Gastroesophageal sphincter (tissue), 3 donors: ENCODE results near the gene ZBED4.

Experiments
- EP300 ChIP-seq: sonication (generic); formaldehyde crosslinking; IDR thresholded peaks from one replicate; pipeline ENCODE4 v1.6.1; 2017; ENCODE audit warnings: antibody characterized with exemption, mild to moderate bottlenecking
- TF ChIP-seq, protein P1 (sequence below), 4 experiments: fragments of 200-600 bp in 2 of 4; fragments of 450-650 bp in 2 of 4; sonication (generic) in 1 of 4; IDR thresholded peaks; one replicate each; pipeline ENCODE4 v1.5.1; 2017 to 2019; ENCODE audit warnings: antibody characterized with exemption in 4 of 4, mild to moderate bottlenecking in 2 of 4, moderate library complexity in 2 of 4

DNA sequence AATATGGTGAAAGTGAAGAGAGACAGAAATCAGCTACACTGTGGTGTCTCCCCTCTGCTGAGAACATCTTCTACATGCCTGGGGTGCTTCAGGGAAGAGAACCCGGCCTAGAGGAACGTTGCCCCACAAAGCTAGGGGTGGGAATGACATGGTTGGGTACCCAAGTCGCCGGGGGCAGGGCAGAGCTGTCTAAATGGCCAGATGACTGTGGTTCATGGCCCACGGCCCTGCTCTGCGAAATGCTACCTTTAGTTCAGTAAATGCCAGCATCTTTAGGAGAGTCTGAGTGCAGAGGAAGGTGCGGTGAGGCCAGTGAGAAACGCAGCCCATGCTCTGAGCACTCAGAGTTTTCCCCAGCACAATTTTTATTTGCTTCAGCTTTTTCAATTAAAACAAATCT lies 38.8 kb upstream of the ZBED4 start:
- TF ChIP-seq, protein P1, sequence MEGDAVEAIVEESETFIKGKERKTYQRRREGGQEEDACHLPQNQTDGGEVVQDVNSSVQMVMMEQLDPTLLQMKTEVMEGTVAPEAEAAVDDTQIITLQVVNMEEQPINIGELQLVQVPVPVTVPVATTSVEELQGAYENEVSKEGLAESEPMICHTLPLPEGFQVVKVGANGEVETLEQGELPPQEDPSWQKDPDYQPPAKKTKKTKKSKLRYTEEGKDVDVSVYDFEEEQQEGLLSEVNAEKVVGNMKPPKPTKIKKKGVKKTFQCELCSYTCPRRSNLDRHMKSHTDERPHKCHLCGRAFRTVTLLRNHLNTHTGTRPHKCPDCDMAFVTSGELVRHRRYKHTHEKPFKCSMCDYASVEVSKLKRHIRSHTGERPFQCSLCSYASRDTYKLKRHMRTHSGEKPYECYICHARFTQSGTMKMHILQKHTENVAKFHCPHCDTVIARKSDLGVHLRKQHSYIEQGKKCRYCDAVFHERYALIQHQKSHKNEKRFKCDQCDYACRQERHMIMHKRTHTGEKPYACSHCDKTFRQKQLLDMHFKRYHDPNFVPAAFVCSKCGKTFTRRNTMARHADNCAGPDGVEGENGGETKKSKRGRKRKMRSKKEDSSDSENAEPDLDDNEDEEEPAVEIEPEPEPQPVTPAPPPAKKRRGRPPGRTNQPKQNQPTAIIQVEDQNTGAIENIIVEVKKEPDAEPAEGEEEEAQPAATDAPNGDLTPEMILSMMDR (IDR thresholded peaks at IDR 0.05), result no peak
- no peak for TF ChIP-seq EP300
